Measurements from ENCODE around the gene BICD1. TPM values are rescaled to one million over a fixed set of nuclear protein-coding genes. Genes with fewer than 3 reads are reported as not detected.
"Not testable (repeated sequence)": the region's sequence is repeated elsewhere in the genome, so short reads cannot be mapped to it uniquely, and the experiment has no call there.

BICD1 gene
- total RNA-seq, 2 donors from 2014 or later: 14.3 to 15.3 TPM

- DNase-seq: no peak
- peaks cover 23% of the 10 kb centered on the region for H3K4me1 Mint-ChIP-seq (ENCODE audit: low read depth)
- no peaks in the 10 kb centered on the region for H3K36me3 Mint-ChIP-seq (ENCODE audit: insufficient read depth in 2 of 2)
- no peaks in the 10 kb centered on the region for H3K9me3 Mint-ChIP-seq
- peak overlapping the region; percentile 61 to 81 for H3K4me3 Mint-ChIP-seq
- H3K27me3 Mint-ChIP-seq (ENCODE audit: low read depth): no peaks in the 10 kb centered on the region
- no peak for ATAC-seq (replicated peaks in 1 of 2)
- peak overlapping the region; percentile 90 for H3K27ac Mint-ChIP-seq
These were observed 165.8 kb downstream of the BICD1 start for GRCh38 chr12:32272465-32272864.

GRCh38 chr12:32273063-32273522 lies 166.4 kb downstream of the BICD1 start:
- H3K4me3 Mint-ChIP-seq: peak overlapping the region; percentile 61 to 81
- peaks cover 23% of the 10 kb centered on the region for H3K4me1 Mint-ChIP-seq (ENCODE audit: low read depth)
- DNase-seq (peak; percentile 21 to 22), ATAC-seq (replicated peaks in 1 of 2) (peak; percentile 70 to 78)
- H3K27me3 Mint-ChIP-seq (ENCODE audit: low read depth): no peaks in the 10 kb centered on the region
- peak overlapping the region; percentile 90 for H3K27ac Mint-ChIP-seq
- no peaks in the 10 kb centered on the region for H3K9me3 Mint-ChIP-seq
- H3K36me3 Mint-ChIP-seq (ENCODE audit: insufficient read depth in 2 of 2): no peaks in the 10 kb centered on the region

GRCh38 chr12:32273712-32274111 lies 167.1 kb downstream of the BICD1 start:
- DNase-seq (peak; percentile 50 to 53), ATAC-seq (replicated peaks in 1 of 2) (peak; percentile 89 to 93)
- H3K9me3 Mint-ChIP-seq: no peaks in the 10 kb centered on the region
- H3K27me3 Mint-ChIP-seq (ENCODE audit: low read depth): no peaks in the 10 kb centered on the region
- peak overlapping the region; percentile 61 to 81 for H3K4me3 Mint-ChIP-seq
- peak overlapping the region; percentile 90 for H3K27ac Mint-ChIP-seq
- H3K4me1 Mint-ChIP-seq (ENCODE audit: low read depth): peaks cover 23% of the 10 kb centered on the region
- H3K36me3 Mint-ChIP-seq (ENCODE audit: insufficient read depth in 2 of 2): no peaks in the 10 kb centered on the region

GRCh38 chr12:32274665-32275064 lies 168.0 kb downstream of the BICD1 start:
- H3K36me3 Mint-ChIP-seq (ENCODE audit: insufficient read depth in 2 of 2): no peaks in the 10 kb centered on the region
- H3K4me3 Mint-ChIP-seq: no peak overlapping the region
- no peak for ATAC-seq (replicated peaks in 1 of 2)
- no peaks in the 10 kb centered on the region for H3K9me3 Mint-ChIP-seq
- no peak for DNase-seq
- peaks cover 23% of the 10 kb centered on the region for H3K4me1 Mint-ChIP-seq (ENCODE audit: low read depth)
- H3K27ac Mint-ChIP-seq: no peak overlapping the region
- H3K27me3 Mint-ChIP-seq (ENCODE audit: low read depth): no peaks in the 10 kb centered on the region

- DNase-seq; H3K36me3 Mint-ChIP-seq (ENCODE audit: insufficient read depth in 2 of 2); ATAC-seq (replicated peaks in 1 of 2); H3K9me3 Mint-ChIP-seq; H3K27me3 Mint-ChIP-seq (ENCODE audit: low read depth); H3K27ac Mint-ChIP-seq; H3K4me3 Mint-ChIP-seq: not testable (repeated sequence)
- peaks cover 23% of the 10 kb centered on the region for H3K4me1 Mint-ChIP-seq (ENCODE audit: low read depth)
These were observed 168.9 kb downstream of the BICD1 start for GRCh38 chr12:32275520-32275919.

- ATAC-seq (replicated peaks in 1 of 2) (no peak), DNase-seq (no peak)
- H3K4me1 Mint-ChIP-seq (ENCODE audit: low read depth): peaks cover 15% of the 10 kb centered on the region
- H3K27me3 Mint-ChIP-seq (ENCODE audit: low read depth): no peaks in the 10 kb centered on the region
- H3K27ac Mint-ChIP-seq: no peak overlapping the region
- H3K4me3 Mint-ChIP-seq: no peak overlapping the region
- H3K36me3 Mint-ChIP-seq (ENCODE audit: insufficient read depth in 2 of 2): no peaks in the 10 kb centered on the region
- H3K9me3 Mint-ChIP-seq: no peaks in the 10 kb centered on the region
These were observed 171.1 kb downstream of the BICD1 start for GRCh38 chr12:32277774-32278173.

- Mint-ChIP-seq H3K4me1 (ENCODE audit: low read depth) (no peaks in the 10 kb centered on the region), H3K27ac (no peak overlapping the region), H3K9me3 (no peaks in the 10 kb centered on the region), H3K36me3 (ENCODE audit: insufficient read depth in 2 of 2) (no peaks in the 10 kb centered on the region), H3K4me3 (no peak overlapping the region), H3K27me3 (ENCODE audit: low read depth) (no peaks in the 10 kb centered on the region)
- DNase-seq (no peak), ATAC-seq (replicated peaks in 1 of 2) (no peak)
These were observed 174.5 kb downstream of the BICD1 start for GRCh38 chr12:32281098-32281497.

GRCh38 chr12:32284561-32284960 lies 177.9 kb downstream of the BICD1 start:
- ATAC-seq (replicated peaks in 1 of 2): no peak
- Mint-ChIP-seq H3K27me3 (ENCODE audit: low read depth) (no peaks in the 10 kb centered on the region), H3K4me1 (ENCODE audit: low read depth) (no peaks in the 10 kb centered on the region), H3K36me3 (ENCODE audit: insufficient read depth in 2 of 2) (no peaks in the 10 kb centered on the region), H3K9me3 (no peaks in the 10 kb centered on the region), H3K4me3 (no peak overlapping the region), H3K27ac (no peak overlapping the region)
- DNase-seq: no peak

GRCh38 chr12:32285021-32285420 lies 178.4 kb downstream of the BICD1 start:
- H3K4me3 Mint-ChIP-seq: no peak overlapping the region
- H3K27me3 Mint-ChIP-seq (ENCODE audit: low read depth): no peaks in the 10 kb centered on the region
- H3K36me3 Mint-ChIP-seq (ENCODE audit: insufficient read depth in 2 of 2): no peaks in the 10 kb centered on the region
- no peaks in the 10 kb centered on the region for H3K4me1 Mint-ChIP-seq (ENCODE audit: low read depth)
- H3K9me3 Mint-ChIP-seq: no peaks in the 10 kb centered on the region
- DNase-seq: no peak
- no peak overlapping the region for H3K27ac Mint-ChIP-seq
- no peak for ATAC-seq (replicated peaks in 1 of 2)

GRCh38 chr12:32285489-32285888 lies 178.8 kb downstream of the BICD1 start:
- Mint-ChIP-seq H3K36me3 (ENCODE audit: insufficient read depth in 2 of 2) (no peaks in the 10 kb centered on the region), H3K27ac (no peak overlapping the region), H3K4me3 (no peak overlapping the region), H3K4me1 (ENCODE audit: low read depth) (no peaks in the 10 kb centered on the region), H3K27me3 (ENCODE audit: low read depth) (no peaks in the 10 kb centered on the region), H3K9me3 (no peaks in the 10 kb centered on the region)
- no peak for ATAC-seq (replicated peaks in 1 of 2)
- no peak for DNase-seq

- no peaks in the 10 kb centered on the region for H3K4me1 Mint-ChIP-seq (ENCODE audit: low read depth)
- no peak overlapping the region for H3K4me3 Mint-ChIP-seq
- ATAC-seq (replicated peaks in 1 of 2): no peak
These were observed 183.8 kb downstream of the BICD1 start for GRCh38 chr12:32290411-32290810.

GRCh38 chr12:32292151-32292550 lies 185.5 kb downstream of the BICD1 start:
- H3K27ac Mint-ChIP-seq: peak overlapping the region; percentile 44
- no peaks in the 10 kb centered on the region for H3K4me1 Mint-ChIP-seq (ENCODE audit: low read depth)
- H3K36me3 Mint-ChIP-seq (ENCODE audit: insufficient read depth in 2 of 2): no peaks in the 10 kb centered on the region
- no peak for DNase-seq
- no peak overlapping the region for H3K4me3 Mint-ChIP-seq
- no peak for ATAC-seq (replicated peaks in 1 of 2)
- H3K27me3 Mint-ChIP-seq (ENCODE audit: low read depth): no peaks in the 10 kb centered on the region
- H3K9me3 Mint-ChIP-seq: no peaks in the 10 kb centered on the region

More at GRCh38 chr12:32290411-32290810, 183.8 kb downstream of the BICD1 start:
- Mint-ChIP-seq H3K9me3 (no peaks in the 10 kb centered on the region), H3K27me3 (ENCODE audit: low read depth) (no peaks in the 10 kb centered on the region), H3K27ac (no peak overlapping the region), H3K36me3 (ENCODE audit: insufficient read depth in 2 of 2) (no peaks in the 10 kb centered on the region)
- no peak for DNase-seq

GRCh38 chr12:32293808-32294419 lies 187.3 kb downstream of the BICD1 start:
- no peaks in the 10 kb centered on the region for H3K27me3 Mint-ChIP-seq (ENCODE audit: low read depth)
- H3K4me3 Mint-ChIP-seq: no peak overlapping the region
- no peaks in the 10 kb centered on the region for H3K36me3 Mint-ChIP-seq (ENCODE audit: insufficient read depth in 2 of 2)
- H3K27ac Mint-ChIP-seq: no peak overlapping the region
- ATAC-seq (replicated peaks in 1 of 2) (no peak), DNase-seq (no peak)
- H3K4me1 Mint-ChIP-seq (ENCODE audit: low read depth): no peaks in the 10 kb centered on the region
- no peaks in the 10 kb centered on the region for H3K9me3 Mint-ChIP-seq

GRCh38 chr12:32296567-32296966 lies 189.9 kb downstream of the BICD1 start:
- Mint-ChIP-seq H3K27ac (no peak overlapping the region), H3K27me3 (ENCODE audit: low read depth) (no peaks in the 10 kb centered on the region), H3K9me3 (no peaks in the 10 kb centered on the region), H3K4me3 (no peak overlapping the region), H3K36me3 (ENCODE audit: insufficient read depth in 2 of 2) (no peaks in the 10 kb centered on the region), H3K4me1 (ENCODE audit: low read depth) (no peaks in the 10 kb centered on the region)
- ATAC-seq (replicated peaks in 1 of 2): no peak
- DNase-seq: no peak
